Measurements from ENCODE around the gene NR3C1.

NR3C1 gene

GRCh38 chr5:143239882-143240518, 163.5 kb downstream of the NR3C1 start:
- DNase-seq (ENCODE audit: low read depth in 4 of 4, low spot score in 1 of 4) = no peak

DNA sequence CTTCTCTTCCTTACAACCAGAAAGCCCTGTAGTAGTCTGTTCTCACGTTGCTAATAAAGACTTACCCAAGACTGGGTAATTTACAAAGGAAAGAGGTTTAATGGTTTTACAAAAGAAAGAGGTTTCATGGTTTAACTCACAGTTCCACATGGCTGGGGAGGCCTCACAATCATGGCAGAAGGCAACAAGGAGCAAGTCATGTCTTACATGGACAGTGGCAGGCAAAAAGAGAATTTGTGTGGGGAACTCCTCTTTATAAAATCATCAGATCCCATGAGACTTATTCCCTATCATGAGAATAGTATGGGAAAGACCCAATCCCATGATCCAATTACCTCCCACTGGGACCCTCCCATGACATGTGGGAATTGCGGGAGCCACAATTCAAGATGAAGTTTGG, 164.9 kb downstream of the NR3C1 start:
- DNase-seq (ENCODE audit: low read depth in 4 of 4, low spot score in 1 of 4) = no peak

- DNase-seq (ENCODE audit: low read depth in 4 of 4, low spot score in 1 of 4) = no peak
Observed at GRCh38 chr5:143237664-143238063, 165.8 kb downstream of the NR3C1 start.

GRCh38 chr5:143236682-143237081, 166.8 kb downstream of the NR3C1 start:
- no peak for DNase-seq (ENCODE audit: low read depth in 4 of 4, low spot score in 1 of 4)

DNA sequence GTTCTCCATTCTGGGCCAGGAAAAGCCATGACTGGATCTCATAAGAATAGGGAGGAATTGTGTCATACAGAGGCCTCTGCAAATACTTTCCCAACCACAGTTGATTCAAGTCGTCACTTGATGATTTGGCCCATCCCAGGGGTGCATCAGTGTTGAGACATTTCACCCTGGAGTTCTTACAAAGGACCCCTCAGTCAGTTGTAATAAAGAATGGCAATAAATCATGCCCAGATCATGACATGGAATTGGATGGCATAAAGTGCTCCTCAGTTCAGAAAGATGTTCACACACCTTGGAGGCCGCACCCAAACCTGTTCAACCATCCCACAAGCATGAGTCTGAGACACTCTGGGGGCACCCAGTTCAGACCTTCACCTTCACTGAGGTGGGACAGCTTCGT, 168.1 kb downstream of the NR3C1 start:
- DNase-seq (ENCODE audit: low read depth in 4 of 4, low spot score in 1 of 4) = no peak

GRCh38 chr5:143234162-143234842, 169.2 kb downstream of the NR3C1 start:
- DNase-seq (ENCODE audit: low read depth in 4 of 4, low spot score in 1 of 4) = no peak

DNA sequence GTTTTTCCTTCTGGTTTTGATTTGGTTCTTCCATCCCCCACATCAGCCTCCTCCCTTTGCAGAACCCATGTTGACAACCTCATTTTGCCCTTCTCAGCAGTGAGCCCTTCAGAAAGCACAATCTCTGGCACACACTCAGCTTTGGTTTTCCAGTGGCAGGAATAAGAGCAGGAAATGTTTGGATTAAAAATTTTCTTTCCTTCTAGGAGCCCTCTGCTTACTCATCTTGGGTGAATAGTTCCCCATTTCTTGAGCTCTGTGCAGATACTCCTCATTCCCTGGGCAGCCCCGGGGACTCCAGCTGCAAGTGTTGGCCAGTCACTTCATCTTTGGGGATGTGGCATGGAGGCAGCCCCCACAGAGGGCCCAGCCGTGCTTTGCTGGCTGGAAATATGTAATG, 170.5 kb downstream of the NR3C1 start:
- DNase-seq (ENCODE audit: low read depth in 4 of 4, low spot score in 1 of 4) = no peak

- no peak for DNase-seq (ENCODE audit: low read depth in 4 of 4, low spot score in 1 of 4)
Observed at GRCh38 chr5:143231973-143232812, 171.3 kb downstream of the NR3C1 start.

- DNase-seq (ENCODE audit: low read depth in 4 of 4, low spot score in 1 of 4) = no peak
Observed at GRCh38 chr5:143231416-143231815, 172.1 kb downstream of the NR3C1 start.

DNA sequence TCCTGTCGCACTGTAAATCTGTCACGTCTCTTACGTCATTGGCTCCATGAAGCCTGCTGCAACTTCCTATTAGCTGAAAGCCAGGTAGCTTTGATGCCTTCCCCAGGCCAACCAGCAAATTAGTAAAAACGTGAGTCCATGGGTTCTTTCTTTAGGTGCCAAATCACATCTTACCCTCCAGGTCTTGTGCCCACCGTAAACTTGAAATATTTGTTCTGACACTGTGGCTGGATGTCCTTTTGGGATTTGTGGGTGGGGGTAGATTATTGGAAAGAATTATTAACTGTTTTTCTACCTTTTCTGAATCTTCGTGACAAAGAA, 172.8 kb downstream of the NR3C1 start:
- no peak for DNase-seq (ENCODE audit: low read depth in 4 of 4, low spot score in 1 of 4)

GRCh38 chr5:143229896-143230675, 173.4 kb downstream of the NR3C1 start:
- no peak for DNase-seq (ENCODE audit: low read depth in 4 of 4, low spot score in 1 of 4)

DNA sequence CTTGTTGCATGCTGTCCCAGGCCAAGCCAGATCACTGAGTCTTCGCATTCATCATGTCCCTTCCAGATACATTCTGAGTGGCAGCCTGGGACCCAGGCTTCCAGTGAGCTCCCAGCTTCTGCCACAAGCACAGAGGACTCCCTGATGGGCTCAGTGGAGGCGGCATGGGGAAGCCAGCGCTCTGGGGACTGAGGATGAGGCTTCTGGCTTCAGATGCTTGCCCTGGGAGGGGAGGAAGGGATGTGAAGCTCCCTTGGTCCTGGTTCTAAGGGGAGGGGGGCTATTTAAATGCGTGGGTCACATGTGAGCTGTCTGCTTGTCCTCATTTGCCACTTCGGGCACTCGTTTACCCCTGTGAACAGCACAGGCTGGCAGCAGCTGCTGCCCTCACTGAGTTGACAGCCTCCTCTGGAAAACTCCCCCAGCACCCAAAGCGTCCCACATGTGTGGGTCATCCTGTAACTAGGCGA, 174.0 kb downstream of the NR3C1 start:
- DNase-seq (ENCODE audit: low read depth in 4 of 4, low spot score in 1 of 4) = no peak

DNA sequence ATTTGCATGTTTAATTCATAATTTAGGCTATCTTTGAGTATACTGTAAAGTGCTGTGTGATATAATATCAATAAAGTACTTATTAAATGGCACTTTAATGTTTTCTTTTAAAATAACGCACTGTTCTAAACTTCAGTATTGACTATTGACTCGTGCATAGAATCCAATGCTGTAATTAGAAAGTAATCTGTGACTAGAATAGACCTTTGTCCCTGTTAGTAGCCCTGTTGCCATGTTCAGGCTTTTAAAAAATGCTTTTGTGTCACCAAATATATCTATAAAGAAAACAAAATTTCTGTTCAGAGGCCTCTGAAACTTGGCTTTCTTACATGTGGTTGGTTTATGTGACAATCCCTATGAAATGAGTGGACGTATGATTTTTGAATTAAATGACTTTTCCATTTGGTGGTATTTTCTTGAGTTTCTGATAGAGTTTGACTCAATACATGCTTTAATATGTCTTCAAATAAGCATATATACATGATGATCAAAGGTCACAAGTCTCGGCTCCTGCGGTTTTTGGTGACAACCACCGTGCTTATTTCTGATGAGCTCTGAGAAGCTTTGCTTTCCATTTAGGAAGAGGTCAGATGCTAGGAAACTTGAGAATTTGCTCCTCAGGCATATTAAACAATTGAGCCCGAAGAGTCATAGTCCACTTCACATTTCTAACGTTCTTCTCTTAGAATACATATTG, 174.7 kb downstream of the NR3C1 start:
- no peak for DNase-seq (ENCODE audit: low read depth in 4 of 4, low spot score in 1 of 4)
